Right lobe of liver (tissue), 6 donors: ENCODE data around the gene FAM50A. TPM values are rescaled to one million over a fixed set of nuclear protein-coding genes. Genes with fewer than 3 reads are reported as not detected.

Experiments used
- ATAC-seq, 4 donors: fragments of 200-7000 bp; cut with Tn5 transposase; one replicate each; pipeline ENCODE4 v1.9.1; 2020; ENCODE audit warnings: mild to moderate bottlenecking in 4 of 4, moderate library complexity in 4 of 4
- DNase-seq, 3 donors: peaks; one replicate each; pipeline ENCODE4 v3.0.0-alpha.2; 2020
- H3K27ac ChIP-seq, 3 donors: fragments of 200-600 bp; one replicate each; pipeline ENCODE4 v1.8.0; 2022
- H3K27me3 ChIP-seq, 2 donors: fragments of 200-600 bp; one replicate each; pipeline ENCODE4 v1.8.0; 2022
- H3K36me3 ChIP-seq, 4 donors: fragments of 200-600 bp; sonication (generic) in 1 of 4; one replicate each; pipeline versions ENCODE4 v1.5.1 to v1.8.0; 2017 to 2022; ENCODE audit warnings: control low read depth in 1 of 4
- H3K4me1 ChIP-seq, 4 donors: fragments of 200-600 bp; sonication (generic) in 1 of 4; one replicate each; pipeline versions ENCODE4 v1.5.1 to v1.8.0; 2017 to 2022; ENCODE audit warnings: control low read depth in 1 of 4
- H3K4me3 ChIP-seq, 3 donors: fragments of 200-600 bp; one replicate each; pipeline ENCODE4 v1.8.0; 2022
- H3K9me3 ChIP-seq, 4 donors: fragments of 200-600 bp; sonication (generic) in 1 of 4; one replicate each; pipeline versions ENCODE4 v1.5.1 to v1.8.0; 2017 to 2022; ENCODE audit warnings: control low read depth in 1 of 4
- CTCF ChIP-seq, 4 donors: fragments of 200-600 bp in 3 of 4; fragments of 450-650 bp in 1 of 4; IDR thresholded peaks; one replicate each; pipeline versions ENCODE4 v1.5.1 to v1.8.0; 2016 to 2022; ENCODE audit warnings: antibody characterized with exemption in 4 of 4, mild to moderate bottlenecking in 2 of 4
- POLR2A ChIP-seq: fragments of 450-650 bp; IDR thresholded peaks from one replicate; pipeline ENCODE4 v1.6.1; 2017; ENCODE audit warnings: antibody characterized with exemption, mild to moderate bottlenecking
- WGBS: methylation state at CpG from one replicate; pipeline ENCODE4 v1.1.6; 2018; ENCODE audit warnings: low coverage, low lambda C conversion rate; ENCODE audit not compliant: insufficient coverage; ENCODE audit errors: missing lambda C conversion rate; 5-methylcytosine and 5-hydroxymethylcytosine counted together
- intact Hi-C, 2 donors: fragments of 100-400 bp; cut with DNase I; formaldehyde crosslinking; loops; one replicate each; pipeline versions ENCODE4 v1.11.2 to v1.14.1; 2022
- total RNA-seq, 6 experiments: library from RNA; depleted of rRNA in 2 of 6; stranded (reverse); fragments of >200 nt in 2 of 6; fragmentation: NEBNext Ultra II Directional in 3 of 6; extraction: Animal tissue kit (Norgen Biotek cat#: 25700) in 3 of 6; gene quantifications; one replicate each; pipeline versions ENCODE4 v1.1.0 to v1.2.4, GENCODE V29; 2016 to 2023
- donor health status: DM: no; HTN: yes; CAD: no.
- donor health status: DM: no; HTN: no; CAD: no.
- donor health status: DM: no; HTN: no; CAD: no.
- donor health status: DM: no; HTN: yes; CAD: no.
- donor health status: DM: no; HTN: yes; CAD: no.

FAM50A gene
- total RNA-seq, 6 experiments from 2014 or later, result 19.2 to 36.8 (median 21.9) TPM

- no peak overlapping the region for H3K27ac ChIP-seq
- no peaks in the 10 kb centered on the region for H3K9me3 ChIP-seq
- H3K4me1 ChIP-seq, result peaks cover 0 to 11% (median 0%) of the 10 kb centered on the region in 4 donors
- no peak overlapping the region for H3K4me3 ChIP-seq
- DNase-seq, result no peak
- intact Hi-C loops, result no loop called here
- 88% methylated on average over 2 of the region's 2 CpGs for WGBS
- H3K36me3 ChIP-seq, result peaks cover 0 to under 1% (median 0%) of the 10 kb centered on the region in 4 donors
- no peak for ATAC-seq
- TF ChIP-seq POLR2A, result no peak
- TF ChIP-seq CTCF (IDR thresholded peaks at IDR 0.05), result no peak
- no peaks in the 10 kb centered on the region for H3K27me3 ChIP-seq
Measured at GRCh38 chrX:154429711-154430110, 14.2 kb upstream of the FAM50A start.

GRCh38 chrX:154430479-154430878 is 13.5 kb upstream of the FAM50A start:
- Histone ChIP-seq H3K36me3 (peaks cover 0 to 2% (median 0%) of the 10 kb centered on the region in 4 donors), H3K27ac (no peak overlapping the region), H3K27me3 (no peaks in the 10 kb centered on the region), H3K4me1 (peaks cover 0 to 11% (median 0%) of the 10 kb centered on the region in 4 donors), H3K4me3 (no peak overlapping the region), H3K9me3 (no peaks in the 10 kb centered on the region)
- intact Hi-C loops, result no loop called here
- no peak for ATAC-seq
- no peak for DNase-seq
- 63% methylated on average over 6 of the region's 6 CpGs for WGBS
- TF ChIP-seq POLR2A (no peak), CTCF (IDR thresholded peaks at IDR 0.05) (no peak)

GRCh38 chrX:154430916-154431315 is 13.0 kb upstream of the FAM50A start:
- Histone ChIP-seq H3K4me3 (no peak overlapping the region), H3K27ac (no peak overlapping the region), H3K36me3 (peaks cover 0 to 2% (median 0%) of the 10 kb centered on the region in 4 donors), H3K4me1 (peaks cover 0 to 11% (median 0%) of the 10 kb centered on the region in 4 donors), H3K9me3 (no peaks in the 10 kb centered on the region), H3K27me3 (no peaks in the 10 kb centered on the region)
- no peak for TF ChIP-seq CTCF (IDR thresholded peaks at IDR 0.05)
- no peak for TF ChIP-seq POLR2A
- intact Hi-C loops, result no loop called here
- WGBS, result 60% methylated on average over 7 of the region's 7 CpGs
- ATAC-seq, result no peak
- no peak for DNase-seq

GRCh38 chrX:154431341-154431740 is 12.6 kb upstream of the FAM50A start:
- Histone ChIP-seq H3K4me3 (no peak overlapping the region), H3K9me3 (no peaks in the 10 kb centered on the region), H3K27me3 (no peaks in the 10 kb centered on the region), H3K27ac (no peak overlapping the region), H3K4me1 (peaks cover 0 to 11% (median 0%) of the 10 kb centered on the region in 4 donors), H3K36me3 (peaks cover 0 to 2% (median 0%) of the 10 kb centered on the region in 4 donors)
- ATAC-seq, result peak in 2 of 4 donors; percentile 2 to 11
- intact Hi-C loops, result no loop called here
- DNase-seq, result no peak
- TF ChIP-seq CTCF (IDR thresholded peaks at IDR 0.05) (no peak), POLR2A (no peak)
- WGBS, result 77% methylated on average over 4 of the region's 5 CpGs

GRCh38 chrX:154432210-154432609 is 11.7 kb upstream of the FAM50A start:
- Histone ChIP-seq H3K27me3 (no peaks in the 10 kb centered on the region), H3K4me3 (no peak overlapping the region), H3K27ac (no peak overlapping the region), H3K4me1 (peaks cover 0 to 9% (median 0%) of the 10 kb centered on the region in 4 donors), H3K9me3 (no peaks in the 10 kb centered on the region), H3K36me3 (peaks cover 0 to 2% (median 0%) of the 10 kb centered on the region in 4 donors)
- no CpG with 5 or more reads among the region's 8 CpGs for WGBS
- DNase-seq (no peak), ATAC-seq (no peak)
- intact Hi-C loops, result no loop called here
- TF ChIP-seq CTCF (IDR thresholded peaks at IDR 0.05) (no peak), POLR2A (no peak)
